ENCODE data around the gene BAZ1A.

The BAZ1A gene

DNA sequence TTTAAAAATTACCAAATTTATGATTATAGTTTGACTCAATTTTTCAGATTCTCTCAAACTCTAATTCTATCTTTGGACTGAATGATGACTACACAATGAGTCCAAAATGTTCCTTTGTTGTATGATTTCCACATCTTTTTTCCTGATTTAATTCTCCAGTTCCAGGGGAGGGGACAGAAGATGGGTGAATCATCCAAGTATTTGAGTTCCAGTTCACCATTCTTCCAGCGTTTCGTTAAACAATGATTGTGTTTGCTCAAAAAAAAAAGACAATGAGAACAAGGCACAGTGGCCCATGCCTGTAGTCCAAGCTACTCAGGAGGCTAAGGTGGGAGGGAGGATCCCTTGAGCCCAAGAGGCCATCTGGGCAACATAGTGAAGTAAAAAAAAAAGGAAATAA lies 23.8 kb downstream of the BAZ1A start:
- Histone ChIP-seq H3K4me2 (ENCODE audit: low read length) (no peak overlapping the region), H3K4me3 (ENCODE audit: low read length) (no peak overlapping the region), H3K79me2 (ENCODE audit: control insufficient read depth, insufficient read depth, low read length) (no peaks in the 10 kb centered on the region), H3K9ac (ENCODE audit: low read length) (no peak overlapping the region), H3K18ac (ENCODE audit: low read length) (no peak overlapping the region), H4K5ac (ENCODE audit: low read length) (no peak overlapping the region), H3K56ac (ENCODE audit: low read length) (no peak overlapping the region), H2AK5ac (ENCODE audit: low read length) (no peak overlapping the region), H3K4me1 (ENCODE audit: control insufficient read depth, low read depth, low read length) (no peaks in the 10 kb centered on the region), H3K4ac (ENCODE audit: low read depth, low read length) (no peak overlapping the region), H4K8ac (ENCODE audit: low read depth, low read length) (no peak overlapping the region), H3K79me1 (ENCODE audit: low read length) (no peaks in the 10 kb centered on the region), H3K27me3 (ENCODE audit: insufficient read depth, low read length, poor library complexity) (no peaks in the 10 kb centered on the region), H2BK5ac (ENCODE audit: low read length) (no peak overlapping the region), H3K27ac (ENCODE audit: low read depth, low read length) (no peak overlapping the region), H2BK15ac (replicated peaks; ENCODE audit: low read depth) (no peak overlapping the region), H2BK120ac (ENCODE audit: low read depth, low read length) (no peak overlapping the region), H3K23ac (ENCODE audit: low read length) (no peak overlapping the region), H3K36me3 (ENCODE audit: control insufficient read depth, insufficient read depth, low read length) (no peaks in the 10 kb centered on the region)
- DNase-seq = no peak
- WGBS (ENCODE audit: extremely low coverage, insufficient coverage, low lambda C conversion rate) = no CpG with 5 or more reads among the region's 2 CpGs

DNA sequence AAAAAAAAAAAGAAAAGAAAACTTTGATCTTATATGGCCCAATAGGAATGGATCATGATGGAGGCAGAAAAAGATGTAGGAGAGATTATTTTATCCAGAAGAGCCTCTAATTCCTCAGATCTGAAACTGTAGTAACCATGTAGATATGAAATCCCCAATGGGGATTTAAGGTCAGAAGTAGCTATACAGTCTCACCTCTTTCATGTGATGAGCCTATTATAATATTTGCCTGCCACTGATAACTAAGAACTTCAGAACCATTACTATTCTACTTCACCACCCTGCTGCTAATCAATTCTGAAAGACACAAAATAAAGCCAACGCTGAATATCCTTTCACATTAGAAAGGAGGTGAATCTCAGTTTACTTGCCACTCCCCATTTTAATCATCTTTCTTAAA lies 29.3 kb downstream of the BAZ1A start:
- DNase-seq = no peak
- Histone ChIP-seq H3K56ac (ENCODE audit: low read length) (no peak overlapping the region), H4K5ac (ENCODE audit: low read length) (no peak overlapping the region), H3K4me1 (ENCODE audit: control insufficient read depth, low read depth, low read length) (peaks cover 2% of the 10 kb centered on the region), H3K27me3 (ENCODE audit: insufficient read depth, low read length, poor library complexity) (no peaks in the 10 kb centered on the region), H2AK5ac (ENCODE audit: low read length) (no peak overlapping the region), H3K4me2 (ENCODE audit: low read length) (no peak overlapping the region), H2BK120ac (ENCODE audit: low read depth, low read length) (no peak overlapping the region), H3K9ac (ENCODE audit: low read length) (no peak overlapping the region), H3K4ac (ENCODE audit: low read depth, low read length) (no peak overlapping the region), H3K27ac (ENCODE audit: low read depth, low read length) (no peak overlapping the region), H3K18ac (ENCODE audit: low read length) (no peak overlapping the region), H3K36me3 (ENCODE audit: control insufficient read depth, insufficient read depth, low read length) (no peaks in the 10 kb centered on the region), H2BK15ac (replicated peaks; ENCODE audit: low read depth) (no peak overlapping the region), H3K4me3 (ENCODE audit: low read length) (no peak overlapping the region), H3K23ac (ENCODE audit: low read length) (no peak overlapping the region), H3K79me2 (ENCODE audit: control insufficient read depth, insufficient read depth, low read length) (no peaks in the 10 kb centered on the region), H3K79me1 (ENCODE audit: low read length) (peaks cover 2% of the 10 kb centered on the region), H2BK5ac (ENCODE audit: low read length) (no peak overlapping the region), H4K8ac (ENCODE audit: low read depth, low read length) (no peak overlapping the region)
- WGBS (ENCODE audit: extremely low coverage, insufficient coverage, low lambda C conversion rate) = no CpG with 5 or more reads among the region's 1 CpG

DNA sequence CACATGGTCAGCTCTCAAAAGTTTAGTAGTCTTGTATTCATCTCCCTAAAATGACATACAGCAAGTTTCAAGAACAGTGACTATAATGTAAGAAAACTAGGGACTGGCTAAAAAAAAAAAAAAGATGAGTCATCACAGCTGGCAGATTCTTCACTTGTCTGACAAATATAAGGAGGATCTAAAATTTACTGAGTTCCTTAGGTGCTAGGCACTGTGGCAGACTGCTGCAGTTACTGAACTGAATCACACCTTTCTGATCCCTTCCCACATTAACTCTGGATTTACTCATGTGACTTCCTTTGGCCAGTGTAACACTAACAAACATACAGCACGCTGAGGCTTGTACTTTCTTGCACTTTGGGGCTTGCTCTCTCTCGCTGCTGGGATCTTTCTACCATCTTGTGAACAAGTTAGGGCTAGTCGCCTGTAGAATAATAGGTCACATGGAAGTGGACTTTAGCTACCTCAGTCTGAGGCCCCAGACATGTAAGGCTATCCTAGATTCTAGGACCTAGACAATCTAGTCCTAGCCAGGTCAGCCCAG lies 32.1 kb downstream of the BAZ1A start:
- H2BK15ac ChIP-seq (replicated peaks; ENCODE audit: low read depth) = no peak overlapping the region
- H3K4me2 ChIP-seq (ENCODE audit: low read length) = no peak overlapping the region
- no peak overlapping the region for H2BK120ac ChIP-seq (ENCODE audit: low read depth, low read length)
- H4K8ac ChIP-seq (ENCODE audit: low read depth, low read length) = no peak overlapping the region
- H3K27ac ChIP-seq (ENCODE audit: low read depth, low read length) = no peak overlapping the region
- peaks cover 2% of the 10 kb centered on the region for H3K4me1 ChIP-seq (ENCODE audit: control insufficient read depth, low read depth, low read length)
- no peak overlapping the region for H4K5ac ChIP-seq (ENCODE audit: low read length)
- no peak overlapping the region for H2BK5ac ChIP-seq (ENCODE audit: low read length)
- H3K79me2 ChIP-seq (ENCODE audit: control insufficient read depth, insufficient read depth, low read length) = no peaks in the 10 kb centered on the region
- DNase-seq = peak; percentile 27
- H2AK5ac ChIP-seq (ENCODE audit: low read length) = no peak overlapping the region
- no peak overlapping the region for H3K23ac ChIP-seq (ENCODE audit: low read length)
- H3K4me3 ChIP-seq (ENCODE audit: low read length) = no peak overlapping the region
- no peaks in the 10 kb centered on the region for H3K36me3 ChIP-seq (ENCODE audit: control insufficient read depth, insufficient read depth, low read length)
- H3K18ac ChIP-seq (ENCODE audit: low read length) = peak overlapping the region; percentile 23
- no CpG with 5 or more reads among the region's 3 CpGs for WGBS (ENCODE audit: extremely low coverage, insufficient coverage, low lambda C conversion rate)
- H3K79me1 ChIP-seq (ENCODE audit: low read length) = peaks cover 2% of the 10 kb centered on the region
- no peaks in the 10 kb centered on the region for H3K27me3 ChIP-seq (ENCODE audit: insufficient read depth, low read length, poor library complexity)
- no peak overlapping the region for H3K4ac ChIP-seq (ENCODE audit: low read depth, low read length)
- H3K9ac ChIP-seq (ENCODE audit: low read length) = peak overlapping the region; percentile 3
- H3K56ac ChIP-seq (ENCODE audit: low read length) = peak overlapping the region; percentile 2

DNA sequence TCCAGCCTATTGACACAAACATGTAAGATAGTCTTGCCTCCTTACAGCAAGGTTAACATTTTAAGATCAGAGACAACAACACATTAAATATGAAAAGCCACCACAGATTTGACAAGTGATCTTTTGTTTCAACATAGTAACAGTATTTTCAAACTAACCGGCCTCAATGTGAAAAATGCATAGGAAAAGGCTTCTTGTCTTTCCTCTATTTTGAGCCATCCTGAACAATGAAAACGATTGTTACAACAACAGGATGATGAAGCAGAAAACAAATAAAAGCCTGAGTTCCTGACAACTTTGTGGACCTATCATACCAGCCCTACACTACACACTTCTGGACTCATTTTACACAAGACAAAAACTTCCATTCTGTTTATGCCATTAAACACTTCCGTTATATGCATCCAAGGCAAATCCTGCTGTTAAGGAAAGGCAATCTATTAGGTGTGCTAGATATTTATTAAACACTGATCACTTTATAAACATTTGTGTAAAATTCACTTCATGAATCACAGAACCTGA lies 37.3 kb downstream of the BAZ1A start:
- Histone ChIP-seq H3K4me1 (ENCODE audit: control insufficient read depth, low read depth, low read length) (no peaks in the 10 kb centered on the region), H3K18ac (ENCODE audit: low read length) (no peak overlapping the region), H3K79me2 (ENCODE audit: control insufficient read depth, insufficient read depth, low read length) (no peaks in the 10 kb centered on the region), H4K5ac (ENCODE audit: low read length) (no peak overlapping the region), H4K8ac (ENCODE audit: low read depth, low read length) (no peak overlapping the region), H3K36me3 (ENCODE audit: control insufficient read depth, insufficient read depth, low read length) (no peaks in the 10 kb centered on the region), H2BK5ac (ENCODE audit: low read length) (no peak overlapping the region), H2BK120ac (ENCODE audit: low read depth, low read length) (no peak overlapping the region), H3K79me1 (ENCODE audit: low read length) (peaks cover 2% of the 10 kb centered on the region), H3K56ac (ENCODE audit: low read length) (no peak overlapping the region), H3K9ac (ENCODE audit: low read length) (no peak overlapping the region), H3K4ac (ENCODE audit: low read depth, low read length) (no peak overlapping the region), H3K4me2 (ENCODE audit: low read length) (no peak overlapping the region), H2BK15ac (replicated peaks; ENCODE audit: low read depth) (no peak overlapping the region), H3K23ac (ENCODE audit: low read length) (no peak overlapping the region), H2AK5ac (ENCODE audit: low read length) (no peak overlapping the region), H3K4me3 (ENCODE audit: low read length) (no peak overlapping the region), H3K27ac (ENCODE audit: low read depth, low read length) (no peak overlapping the region), H3K27me3 (ENCODE audit: insufficient read depth, low read length, poor library complexity) (no peaks in the 10 kb centered on the region)
- no peak for DNase-seq
- no CpG with 5 or more reads among the region's 3 CpGs for WGBS (ENCODE audit: extremely low coverage, insufficient coverage, low lambda C conversion rate)

DNA sequence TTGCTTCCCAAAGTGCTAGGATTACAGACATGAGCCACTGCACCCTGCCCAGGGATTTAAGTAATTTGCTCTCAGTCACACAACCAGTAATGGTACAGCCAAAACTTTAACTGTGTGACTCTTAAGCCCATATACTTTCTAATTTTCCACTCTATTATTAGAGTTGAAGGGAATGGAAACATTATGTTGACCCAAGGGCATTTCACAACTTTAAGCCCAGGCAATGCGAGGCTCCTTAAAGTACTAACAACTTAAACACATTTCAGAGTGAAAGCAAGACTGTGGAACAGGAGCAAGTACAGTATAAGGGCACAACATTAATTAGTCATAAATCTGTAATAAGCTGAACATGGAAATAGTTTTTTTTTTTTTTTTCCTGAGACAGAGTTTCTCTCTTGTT lies 39.8 kb downstream of the BAZ1A start:
- H3K56ac ChIP-seq (ENCODE audit: low read length) = no peak overlapping the region
- no peak overlapping the region for H3K27ac ChIP-seq (ENCODE audit: low read depth, low read length)
- no peak overlapping the region for H3K9ac ChIP-seq (ENCODE audit: low read length)
- H2BK15ac ChIP-seq (replicated peaks; ENCODE audit: low read depth) = no peak overlapping the region
- H4K5ac ChIP-seq (ENCODE audit: low read length) = no peak overlapping the region
- H3K23ac ChIP-seq (ENCODE audit: low read length) = no peak overlapping the region
- no peak overlapping the region for H3K4me2 ChIP-seq (ENCODE audit: low read length)
- no peak overlapping the region for H2BK120ac ChIP-seq (ENCODE audit: low read depth, low read length)
- H2BK5ac ChIP-seq (ENCODE audit: low read length) = no peak overlapping the region
- WGBS (ENCODE audit: extremely low coverage, insufficient coverage, low lambda C conversion rate) = no CpG with 5 or more reads among the region's 1 CpG
- no peaks in the 10 kb centered on the region for H3K79me2 ChIP-seq (ENCODE audit: control insufficient read depth, insufficient read depth, low read length)
- no peak overlapping the region for H2AK5ac ChIP-seq (ENCODE audit: low read length)
- no peak overlapping the region for H3K18ac ChIP-seq (ENCODE audit: low read length)
- H3K4me1 ChIP-seq (ENCODE audit: control insufficient read depth, low read depth, low read length) = no peaks in the 10 kb centered on the region
- H4K8ac ChIP-seq (ENCODE audit: low read depth, low read length) = peak overlapping the region; percentile 56
- no peak overlapping the region for H3K4me3 ChIP-seq (ENCODE audit: low read length)
- DNase-seq = no peak
- no peaks in the 10 kb centered on the region for H3K36me3 ChIP-seq (ENCODE audit: control insufficient read depth, insufficient read depth, low read length)
- H3K27me3 ChIP-seq (ENCODE audit: insufficient read depth, low read length, poor library complexity) = no peaks in the 10 kb centered on the region
- no peak overlapping the region for H3K4ac ChIP-seq (ENCODE audit: low read depth, low read length)
- peaks cover 2% of the 10 kb centered on the region for H3K79me1 ChIP-seq (ENCODE audit: low read length)

Data from mesendoderm (in vitro differentiated cells).